ENCODE measurements around the gene PRKCH. TPM values are rescaled to one million over a fixed set of nuclear protein-coding genes. Genes with fewer than 3 reads are reported as not detected.

PRKCH gene
- total RNA-seq, 1 experiment from 2014 or later = 12.4 TPM

- Mint-ChIP-seq H3K4me3 (ENCODE audit: unreplicated experiment) (peak overlapping the region; percentile 44), H3K4me1 (ENCODE audit: insufficient read depth, unreplicated experiment) (peaks cover 28% of the 10 kb centered on the region), H3K36me3 (ENCODE audit: insufficient read depth, unreplicated experiment) (no peaks in the 10 kb centered on the region), H3K27me3 (ENCODE audit: insufficient read depth, unreplicated experiment) (no peaks in the 10 kb centered on the region), H3K9me3 (ENCODE audit: unreplicated experiment) (no peaks in the 10 kb centered on the region), H3K27ac (ENCODE audit: low read depth, unreplicated experiment) (peak overlapping the region; percentile 91)
- peak; percentile 80 for DNase-seq (ENCODE audit: unreplicated experiment)
- POLR2A ChIA-PET = interaction anchor here (0.7 to 8.0 kb wide), 19 partner anchors 9 to 1538 kb away, joined by 3 to 88 read pairs (median 4); no protein-coding TSS in a partner anchor
- CTCF ChIA-PET = interaction anchor here (0.9 to 1.8 kb wide), 5 partner anchors 9 to 33 kb away, joined by 3 to 10 read pairs (median 7); no protein-coding TSS in a partner anchor
- BruUV-seq (replicated peaks) = no TSS peak
- intact Hi-C loops (cut with micrococcal nuclease) = no loop called here
- TF ChIP-seq CTCF (IDR thresholded peaks at IDR 0.05; ENCODE audit: unreplicated experiment) = no peak
Observed at GRCh38 chr14:61503167-61503801, 181.9 kb downstream of the PRKCH start.

- H3K27me3 Mint-ChIP-seq (ENCODE audit: insufficient read depth, unreplicated experiment) = no peaks in the 10 kb centered on the region
- BruUV-seq (replicated peaks) = no TSS peak
- H3K4me3 Mint-ChIP-seq (ENCODE audit: unreplicated experiment) = no peak overlapping the region
- no peak overlapping the region for H3K27ac Mint-ChIP-seq (ENCODE audit: low read depth, unreplicated experiment)
- POLR2A ChIA-PET = interaction anchor here (8.0 kb wide), 1 partner anchor 21 kb away, joined by 88 read pairs; no protein-coding TSS in a partner anchor
- peaks cover 14% of the 10 kb centered on the region for H3K4me1 Mint-ChIP-seq (ENCODE audit: insufficient read depth, unreplicated experiment)
- intact Hi-C loops (cut with micrococcal nuclease) = no loop called here
- H3K9me3 Mint-ChIP-seq (ENCODE audit: unreplicated experiment) = no peaks in the 10 kb centered on the region
- CTCF ChIA-PET = interaction anchor here (1.2 kb wide), 2 partner anchors 16 to 30 kb away, joined by 4 to 6 read pairs; no protein-coding TSS in a partner anchor
- no peaks in the 10 kb centered on the region for H3K36me3 Mint-ChIP-seq (ENCODE audit: insufficient read depth, unreplicated experiment)
- no peak for DNase-seq (ENCODE audit: unreplicated experiment)
- no peak for TF ChIP-seq CTCF (IDR thresholded peaks at IDR 0.05; ENCODE audit: unreplicated experiment)
Observed at GRCh38 chr14:61504901-61505300, 183.5 kb downstream of the PRKCH start.

GRCh38 chr14:61505815-61506809 lies 184.7 kb downstream of the PRKCH start:
- intact Hi-C loops (cut with micrococcal nuclease) = no loop called here
- peaks cover 14% of the 10 kb centered on the region for H3K4me1 Mint-ChIP-seq (ENCODE audit: insufficient read depth, unreplicated experiment)
- DNase-seq (ENCODE audit: unreplicated experiment) = no peak
- no TSS peak for BruUV-seq (replicated peaks)
- no peaks in the 10 kb centered on the region for H3K9me3 Mint-ChIP-seq (ENCODE audit: unreplicated experiment)
- no peaks in the 10 kb centered on the region for H3K36me3 Mint-ChIP-seq (ENCODE audit: insufficient read depth, unreplicated experiment)
- no peaks in the 10 kb centered on the region for H3K27me3 Mint-ChIP-seq (ENCODE audit: insufficient read depth, unreplicated experiment)
- ChIA-PET POLR2A (interaction anchor here (0.6 kb wide), 1 partner anchor 35 kb away, joined by 4 read pairs; no protein-coding TSS in a partner anchor), CTCF (interaction anchor here (1.2 kb wide), 2 partner anchors 15 to 31 kb away, joined by 4 to 6 read pairs; no protein-coding TSS in a partner anchor)
- no peak overlapping the region for H3K27ac Mint-ChIP-seq (ENCODE audit: low read depth, unreplicated experiment)
- H3K4me3 Mint-ChIP-seq (ENCODE audit: unreplicated experiment) = no peak overlapping the region
- TF ChIP-seq CTCF (IDR thresholded peaks at IDR 0.05; ENCODE audit: unreplicated experiment) = no peak

GRCh38 chr14:61508526-61508925 lies 187.1 kb downstream of the PRKCH start:
- intact Hi-C loops (cut with micrococcal nuclease) = no loop called here
- H3K9me3 Mint-ChIP-seq (ENCODE audit: unreplicated experiment) = no peaks in the 10 kb centered on the region
- DNase-seq (ENCODE audit: unreplicated experiment) = no peak
- H3K27me3 Mint-ChIP-seq (ENCODE audit: insufficient read depth, unreplicated experiment) = no peaks in the 10 kb centered on the region
- CTCF ChIA-PET = no interaction called here
- H3K36me3 Mint-ChIP-seq (ENCODE audit: insufficient read depth, unreplicated experiment) = no peaks in the 10 kb centered on the region
- peaks cover 22% of the 10 kb centered on the region for H3K4me1 Mint-ChIP-seq (ENCODE audit: insufficient read depth, unreplicated experiment)
- no peak for TF ChIP-seq CTCF (IDR thresholded peaks at IDR 0.05; ENCODE audit: unreplicated experiment)
- H3K27ac Mint-ChIP-seq (ENCODE audit: low read depth, unreplicated experiment) = no peak overlapping the region
- H3K4me3 Mint-ChIP-seq (ENCODE audit: unreplicated experiment) = no peak overlapping the region
- no TSS peak for BruUV-seq (replicated peaks)
- POLR2A ChIA-PET = interaction anchor here (1.1 kb wide), 1 partner anchor 43 kb away, joined by 3 read pairs; no protein-coding TSS in a partner anchor

Data from MCF 10A (cell line).